Keratinocyte (primary cell): ENCODE data around the gene POFUT2. TPM values are rescaled to one million over a fixed set of nuclear protein-coding genes. Genes with fewer than 3 reads are reported as not detected.

ENCODE experiments used
- DNase-seq: peaks from one replicate; pipeline ENCODE4 v3.0.0-alpha.2; 2011; ENCODE audit warnings: low read depth, missing footprints, low spot score
- FAIRE-seq: peaks from 2 replicates; lab custom pipeline; 2011; peaks lifted over from hg19 to GRCh38; lab: Jason Lieb, UNC
- H2AFZ ChIP-seq: 2 replicates; pipeline ENCODE4 v1.6.0; 2012; ENCODE audit warnings: low read length, control low read depth, inconsistent platforms; ENCODE audit not compliant: control insufficient read depth
- H3K27ac ChIP-seq: 2 replicates; pipeline ENCODE4 v1.5.1; 2011; ENCODE audit warnings: low read length; ENCODE audit not compliant: control insufficient read depth, insufficient read depth
- H3K27me3 ChIP-seq: 3 replicates; pipeline ENCODE4 v1.6.0; 2011; ENCODE audit warnings: low read length; ENCODE audit not compliant: control insufficient read depth, insufficient read depth; ENCODE audit errors: extremely low read depth
- H3K36me3 ChIP-seq, 2 experiments: 2 replicates in 1 of 2; 3 replicates in 1 of 2; pipeline ENCODE4 v1.5.1; 2011; ENCODE audit warnings: low read length in 2 of 2, mild to moderate bottlenecking in 1 of 2; ENCODE audit not compliant: control insufficient read depth in 2 of 2, insufficient read depth in 2 of 2; ENCODE audit errors: extremely low read depth in 1 of 2
- H3K4me1 ChIP-seq: 3 replicates; pipeline ENCODE4 v1.5.1; 2011; ENCODE audit warnings: low read length; ENCODE audit not compliant: control insufficient read depth, insufficient read depth; ENCODE audit errors: extremely low read depth
- H3K4me2 ChIP-seq: 3 replicates; pipeline ENCODE4 v1.6.0; 2011; ENCODE audit warnings: low read depth, low read length; ENCODE audit not compliant: control insufficient read depth, insufficient read depth; ENCODE audit errors: extremely low read depth
- H3K4me3 ChIP-seq, 3 experiments: fragments of 200-600 bp in 1 of 3; sonication (generic) in 1 of 3; 2 replicates in 2 of 3; 3 replicates in 1 of 3; pipeline ENCODE4 v1.5.1; 2011 to 2016; ENCODE audit warnings: low read length in 3 of 3, mild to moderate bottlenecking in 3 of 3, control low read depth in 2 of 3, inconsistent platforms in 1 of 3, low read depth in 1 of 3, mixed read lengths in 1 of 3, mixed run types in 1 of 3, moderate library complexity in 1 of 3; ENCODE audit not compliant: control insufficient read depth in 2 of 3, insufficient read depth in 2 of 3; ENCODE audit errors: extremely low read depth in 1 of 3
- H3K79me2 ChIP-seq: 2 replicates; pipeline ENCODE4 v1.6.0; 2012; ENCODE audit warnings: low read length; ENCODE audit not compliant: control insufficient read depth, insufficient read depth
- H3K9ac ChIP-seq: 3 replicates; pipeline ENCODE4 v1.6.0; 2011; ENCODE audit warnings: low read length; ENCODE audit not compliant: control insufficient read depth, insufficient read depth; ENCODE audit errors: extremely low read depth
- H3K9me1 ChIP-seq: 3 replicates; pipeline ENCODE4 v1.6.0; 2011; ENCODE audit warnings: low read length; ENCODE audit not compliant: control insufficient read depth, insufficient read depth; ENCODE audit errors: extremely low read depth
- H3K9me3 ChIP-seq: 2 replicates; pipeline ENCODE4 v1.5.1; 2012; ENCODE audit warnings: low read depth, low read length; ENCODE audit not compliant: control insufficient read depth
- H4K20me1 ChIP-seq: 3 replicates; pipeline ENCODE4 v1.6.0; 2011; ENCODE audit warnings: low read length; ENCODE audit not compliant: control insufficient read depth, insufficient read depth; ENCODE audit errors: extremely low read depth
- EZH2 ChIP-seq: IDR thresholded peaks from one replicate; pipeline ENCODE4 v1.6.1; 2012; ENCODE audit warnings: inconsistent platforms, mild to moderate bottlenecking, low read length, moderate library complexity
- dilution Hi-C: fragments of 300-500 bp; cut with MboI; formaldehyde crosslinking; loops from one replicate; pipeline ENCODE4 v1.7.0; 2020; ENCODE audit warnings: low sequenced_read_pairs; ENCODE audit not compliant: extremely low pct_ligation_motif_present
- polyA plus RNA-seq, 5 experiments: library from polyadenylated mRNA; depleted of rRNA in 3 of 5; stranded (reverse) in 3 of 5; stranded (forward) in 1 of 5; unstranded in 1 of 5; fragments of >200 nt; gene quantifications; 1 replicate in 1 of 5; 2 replicates in 3 of 5; 3 replicates in 1 of 5; pipeline versions ENCODE4 v1.2.1 to v1.2.3, GENCODE V29; 2011 to 2012; ENCODE audit warnings: missing spikeins in 2 of 5, low read depth in 1 of 5, low replicate concordance in 1 of 5
- TF ChIP-seq, protein P1 (sequence below), 3 experiments: IDR thresholded peaks in 1 of 3; conservative IDR thresholded peaks in 1 of 3; optimal IDR thresholded peaks in 1 of 3; 2 replicates in 2 of 3; 3 replicates in 1 of 3; pipeline versions ENCODE3 to v1.5.1; 2011; ENCODE audit warnings: low read length in 3 of 3, mild to moderate bottlenecking in 3 of 3, moderate library complexity in 2 of 3, control low read depth in 1 of 3, inconsistent platforms in 1 of 3; ENCODE audit not compliant: insufficient read depth in 2 of 3; ENCODE audit errors: extremely low read depth in 1 of 3

Gene POFUT2
- polyA plus RNA-seq, 1 donor (not counting 4 experiments of a cell fraction or from before 2014, with no cell fraction given) = 8.8 TPM

- dilution Hi-C loops = no loop called here
- no peaks in the 10 kb centered on the region for H3K79me2 ChIP-seq
- no peak overlapping the region for H3K4me2 ChIP-seq
- no peaks in the 10 kb centered on the region for H3K4me1 ChIP-seq
- no peak overlapping the region for H3K9ac ChIP-seq
- no peak overlapping the region for H3K27ac ChIP-seq
- H3K27me3 ChIP-seq = peaks cover 20% of the 10 kb centered on the region
- no peak for FAIRE-seq
- peaks cover 3% of the 10 kb centered on the region for H3K9me3 ChIP-seq
- no peaks in the 10 kb centered on the region for H4K20me1 ChIP-seq
- DNase-seq = no peak
- no peak overlapping the region for H3K4me3 ChIP-seq
- no peak overlapping the region for H2AFZ ChIP-seq
- H3K36me3 ChIP-seq = no peaks in the 10 kb centered on the region
- TF ChIP-seq, protein P1, sequence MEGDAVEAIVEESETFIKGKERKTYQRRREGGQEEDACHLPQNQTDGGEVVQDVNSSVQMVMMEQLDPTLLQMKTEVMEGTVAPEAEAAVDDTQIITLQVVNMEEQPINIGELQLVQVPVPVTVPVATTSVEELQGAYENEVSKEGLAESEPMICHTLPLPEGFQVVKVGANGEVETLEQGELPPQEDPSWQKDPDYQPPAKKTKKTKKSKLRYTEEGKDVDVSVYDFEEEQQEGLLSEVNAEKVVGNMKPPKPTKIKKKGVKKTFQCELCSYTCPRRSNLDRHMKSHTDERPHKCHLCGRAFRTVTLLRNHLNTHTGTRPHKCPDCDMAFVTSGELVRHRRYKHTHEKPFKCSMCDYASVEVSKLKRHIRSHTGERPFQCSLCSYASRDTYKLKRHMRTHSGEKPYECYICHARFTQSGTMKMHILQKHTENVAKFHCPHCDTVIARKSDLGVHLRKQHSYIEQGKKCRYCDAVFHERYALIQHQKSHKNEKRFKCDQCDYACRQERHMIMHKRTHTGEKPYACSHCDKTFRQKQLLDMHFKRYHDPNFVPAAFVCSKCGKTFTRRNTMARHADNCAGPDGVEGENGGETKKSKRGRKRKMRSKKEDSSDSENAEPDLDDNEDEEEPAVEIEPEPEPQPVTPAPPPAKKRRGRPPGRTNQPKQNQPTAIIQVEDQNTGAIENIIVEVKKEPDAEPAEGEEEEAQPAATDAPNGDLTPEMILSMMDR (optimal IDR thresholded peaks at IDR 0.05 in 1 of 3, IDR thresholded peaks at IDR 0.05 in 1 of 3, conservative IDR thresholded peaks at IDR 0.05 in 1 of 3; ENCODE audit: extremely low read depth in 1 of 3, insufficient read depth in 2 of 3, low read length in 3 of 3) = no peak
- no peak for TF ChIP-seq EZH2
- H3K9me1 ChIP-seq = no peaks in the 10 kb centered on the region
Observed at GRCh38 chr21:45246386-45247320, 41.0 kb downstream of the POFUT2 start.

DNA sequence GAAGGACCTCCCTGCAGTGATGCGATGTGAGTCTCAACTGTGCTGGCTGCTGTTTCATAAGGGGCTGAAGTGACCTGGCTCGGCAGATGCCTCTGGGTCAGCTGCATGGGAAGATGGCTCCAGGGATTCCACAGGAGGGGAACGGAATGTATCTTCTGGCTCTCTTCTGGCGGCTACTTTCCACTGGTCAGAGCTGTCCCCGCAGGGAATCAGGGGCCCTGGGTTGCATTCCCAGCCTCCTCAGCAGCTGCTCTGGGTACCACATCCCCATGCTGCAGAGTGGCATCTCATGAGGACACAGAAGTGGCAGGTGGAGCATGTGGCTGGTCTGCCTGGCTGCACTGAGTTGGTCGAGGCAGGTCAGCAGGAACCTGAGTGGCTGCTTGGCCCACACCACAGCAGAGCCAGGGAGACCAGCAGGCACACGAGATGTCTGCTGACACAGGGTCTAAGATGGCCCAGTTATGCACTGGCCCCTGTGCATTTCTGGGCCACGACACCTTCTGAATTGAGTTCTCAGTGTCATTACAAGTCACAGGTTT is 42.8 kb downstream of the POFUT2 start:
- Histone ChIP-seq H3K4me3 (no peak overlapping the region), H2AFZ (no peak overlapping the region), H3K9me1 (no peaks in the 10 kb centered on the region), H3K9me3 (peaks cover 3% of the 10 kb centered on the region), H3K27me3 (peaks cover 23% of the 10 kb centered on the region), H3K27ac (no peak overlapping the region), H4K20me1 (no peaks in the 10 kb centered on the region), H3K79me2 (no peaks in the 10 kb centered on the region), H3K4me2 (no peak overlapping the region), H3K9ac (no peak overlapping the region), H3K36me3 (no peaks in the 10 kb centered on the region), H3K4me1 (no peaks in the 10 kb centered on the region)
- TF ChIP-seq, protein P1 (optimal IDR thresholded peaks at IDR 0.05 in 1 of 3, IDR thresholded peaks at IDR 0.05 in 1 of 3, conservative IDR thresholded peaks at IDR 0.05 in 1 of 3; ENCODE audit: extremely low read depth in 1 of 3, insufficient read depth in 2 of 3, low read length in 3 of 3) = no peak
- no peak for TF ChIP-seq EZH2
- DNase-seq (no peak), FAIRE-seq (no peak)
- dilution Hi-C loops = no loop called here
